Measurements from ENCODE around the gene TMEM175.

The TMEM175 gene

GRCh38 chr4:931960-932712 is at the start of gene TMEM175, which contains the start of gene GAK:
Gene TMEM175, plus strand, starts transcription at chr4:932460. Its CDS starts 15,280 bp downstream, at chr4:947740.
Gene GAK, minus strand, starts transcription at chr4:932316. Its CDS starts 129 bp downstream, at chr4:932187.
- peak; percentile 91 for DNase-seq

DNA sequence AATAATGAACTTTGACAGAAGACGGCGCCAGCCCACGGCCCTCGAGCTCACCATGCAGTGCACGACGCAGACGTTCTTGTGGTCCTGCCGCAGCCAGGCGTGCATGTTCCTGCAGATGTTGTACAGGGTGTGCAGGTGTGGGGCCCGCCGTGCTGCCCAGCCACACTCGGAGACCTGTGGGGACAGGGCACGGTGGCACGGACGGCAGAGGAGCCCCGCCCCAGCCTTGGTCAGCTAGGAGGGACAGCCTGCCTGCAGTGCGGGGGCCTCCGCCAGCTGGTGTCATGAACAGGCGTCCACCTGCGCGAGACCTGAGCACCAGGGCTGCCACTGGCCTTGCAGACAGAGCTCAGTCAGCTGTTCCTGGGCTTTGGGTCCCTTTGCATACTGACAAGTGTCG is 49.6 kb upstream of the TMEM175 start:
- DNase-seq = no peak

- no peak for DNase-seq
Measured at GRCh38 chr4:883377-884095, 48.7 kb upstream of the TMEM175 start.

DNA sequence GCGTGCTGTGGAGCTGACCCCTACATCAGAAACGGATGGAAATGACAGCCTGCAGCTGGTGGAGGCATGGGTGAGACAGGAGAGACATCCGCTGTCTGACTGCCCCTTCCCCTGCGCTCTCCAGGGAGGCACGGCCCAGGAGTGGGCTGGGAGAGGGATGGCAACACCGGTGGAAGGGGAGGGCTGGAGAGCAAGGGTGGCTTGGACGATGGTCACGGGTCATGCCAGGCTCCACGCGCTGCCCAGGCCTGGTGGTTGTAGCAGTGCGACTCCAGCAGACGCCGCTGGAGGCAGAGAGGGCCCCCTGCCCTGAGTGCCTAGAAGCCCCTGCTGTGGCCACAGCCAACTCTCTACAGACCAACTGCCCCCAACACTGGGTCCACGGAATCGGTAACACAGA is 48.0 kb upstream of the TMEM175 start:
- no peak for DNase-seq

DNA sequence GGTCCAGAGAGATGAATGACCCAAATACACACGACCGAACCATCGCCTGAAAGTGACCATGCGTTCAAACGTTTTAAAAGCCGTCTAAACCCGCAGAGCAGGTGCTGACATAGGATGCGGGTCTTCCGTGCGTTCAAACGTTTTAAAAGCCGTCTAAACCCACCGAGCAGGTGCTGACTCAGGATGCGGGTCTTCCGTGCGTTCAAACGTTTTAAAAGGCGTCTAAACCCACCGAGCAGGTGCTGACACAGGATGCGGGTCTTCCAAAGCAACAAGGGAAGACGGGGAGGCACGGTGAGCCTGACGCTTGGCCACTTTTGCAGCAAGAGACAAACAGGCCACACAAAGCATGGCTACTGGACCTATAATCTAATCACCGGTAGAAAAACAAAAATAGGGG is 47.4 kb upstream of the TMEM175 start:
- no peak for DNase-seq

GRCh38 chr4:885353-885752 is 46.9 kb upstream of the TMEM175 start:
- no peak for DNase-seq

DNA sequence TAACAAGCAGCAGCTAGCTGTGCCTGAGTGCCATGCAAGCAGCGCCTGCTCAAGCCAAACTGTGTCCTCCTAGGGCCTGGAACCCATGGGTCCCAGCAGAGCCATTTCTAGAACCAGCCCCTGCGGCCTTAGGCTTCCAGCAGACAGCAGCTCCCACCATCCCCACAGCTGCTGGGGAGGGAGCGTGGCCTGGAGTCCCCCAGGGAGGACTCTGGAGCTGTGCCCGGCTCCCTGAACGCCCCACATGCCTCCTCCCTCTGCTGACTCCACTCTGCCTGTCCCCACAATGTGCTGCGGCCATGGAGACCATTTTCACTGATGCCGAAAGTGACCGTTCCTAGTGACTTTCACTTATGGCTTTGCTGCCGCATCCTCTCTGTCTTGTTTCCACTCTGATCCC is 46.0 kb upstream of the TMEM175 start:
- no peak for DNase-seq

DNA sequence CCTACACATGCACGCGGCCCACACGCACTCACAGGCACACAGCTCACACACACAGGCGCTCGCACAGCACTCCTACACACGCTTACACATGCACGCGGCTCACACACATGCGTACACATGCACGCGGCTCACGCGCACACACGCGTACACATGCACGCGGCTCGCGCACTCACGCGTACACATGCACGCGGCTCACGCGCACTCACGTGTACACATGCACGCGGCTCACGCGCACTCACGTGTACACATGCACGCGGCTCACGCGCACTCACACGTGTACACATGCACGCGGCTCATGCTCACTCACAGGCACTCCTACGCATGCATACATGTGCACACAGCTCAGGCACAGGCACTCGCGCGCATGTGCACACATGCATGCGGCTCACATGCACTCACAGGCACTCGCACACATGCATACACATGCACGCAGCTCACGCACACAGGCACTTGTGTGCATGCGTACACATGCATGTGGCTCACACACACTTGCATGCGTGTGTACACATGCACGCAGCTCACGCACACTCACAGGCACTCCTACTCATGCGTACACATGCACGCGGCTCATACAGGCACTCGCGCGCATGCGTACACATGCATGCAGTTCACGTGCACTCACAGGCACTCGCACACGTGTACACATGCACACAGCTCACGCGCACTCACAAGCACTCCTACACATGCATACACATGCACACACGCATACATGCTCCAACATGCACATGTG is 45.1 kb upstream of the TMEM175 start:
- DNase-seq = no peak

DNA sequence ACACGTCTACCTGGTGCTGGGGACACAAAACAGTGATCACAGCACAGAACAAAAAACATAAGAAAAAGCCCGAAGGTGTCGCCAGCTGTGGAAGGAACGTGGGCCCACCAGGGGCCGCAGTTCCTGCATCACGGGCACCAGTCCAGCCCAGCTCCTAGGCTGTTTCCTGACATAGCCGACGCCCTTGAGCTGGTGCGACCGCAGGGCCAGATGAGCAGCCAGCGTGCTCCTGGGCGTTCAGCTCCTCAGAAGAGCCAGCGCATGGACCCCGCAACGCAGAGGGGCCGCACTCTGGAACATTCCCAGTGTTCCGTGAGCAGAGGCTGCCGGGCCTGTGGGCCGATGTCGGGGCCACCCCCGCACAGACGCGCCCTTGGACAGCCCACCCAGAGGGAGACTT is 44.2 kb upstream of the TMEM175 start:
- DNase-seq = no peak

DNA sequence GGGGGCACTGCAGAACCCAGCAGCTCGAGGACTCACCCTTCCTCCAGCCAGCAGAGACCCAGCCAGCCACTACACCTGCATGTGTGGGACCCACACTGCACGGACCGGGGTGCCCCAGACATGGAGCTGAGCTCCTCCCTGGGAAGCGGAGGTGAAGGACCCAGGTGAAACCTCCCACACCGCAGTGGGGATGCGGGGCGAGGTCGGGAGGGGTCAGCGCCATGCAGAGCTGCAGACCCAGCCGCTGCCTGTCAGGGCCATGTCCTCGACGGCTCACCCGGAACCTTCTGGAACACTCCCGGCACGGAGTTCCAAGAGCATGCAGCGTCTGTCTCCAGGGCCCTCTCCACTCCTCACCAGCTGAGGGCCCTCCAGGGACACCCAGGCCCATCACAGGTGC is 42.7 kb upstream of the TMEM175 start:
- DNase-seq = no peak

DNA sequence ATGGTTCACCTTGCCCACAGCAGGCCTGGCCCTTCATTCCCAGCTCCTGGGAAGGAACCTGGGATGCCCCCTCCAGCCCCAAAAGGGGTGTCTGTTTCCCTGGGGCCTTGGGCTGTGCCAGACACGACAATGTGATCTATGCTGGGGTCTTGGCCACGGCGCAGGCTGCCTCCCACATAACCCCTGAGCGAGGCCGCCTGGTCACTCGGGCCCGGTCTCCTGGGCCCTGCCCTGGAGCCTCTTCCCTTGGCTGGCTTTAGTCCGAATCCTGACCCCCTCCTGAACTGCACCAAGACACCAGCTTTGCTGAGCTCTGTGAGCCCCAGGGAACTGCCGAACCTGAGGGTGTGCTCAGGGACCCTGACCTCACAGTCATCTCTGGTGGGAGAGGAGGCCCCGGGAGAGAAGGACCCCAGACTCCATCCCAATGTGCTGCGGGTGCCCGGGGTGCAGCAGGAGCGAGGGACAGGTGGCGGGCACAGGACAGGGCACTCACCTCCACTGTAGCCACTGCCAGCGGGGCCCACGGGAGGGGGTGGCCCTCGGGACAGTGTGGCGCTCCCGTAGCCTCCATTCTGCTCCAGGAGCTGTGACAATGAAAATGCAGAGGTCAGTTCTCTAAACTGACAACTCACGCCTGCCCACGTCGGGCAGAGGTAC is 42.1 kb upstream of the TMEM175 start:
- DNase-seq = no peak

DNA sequence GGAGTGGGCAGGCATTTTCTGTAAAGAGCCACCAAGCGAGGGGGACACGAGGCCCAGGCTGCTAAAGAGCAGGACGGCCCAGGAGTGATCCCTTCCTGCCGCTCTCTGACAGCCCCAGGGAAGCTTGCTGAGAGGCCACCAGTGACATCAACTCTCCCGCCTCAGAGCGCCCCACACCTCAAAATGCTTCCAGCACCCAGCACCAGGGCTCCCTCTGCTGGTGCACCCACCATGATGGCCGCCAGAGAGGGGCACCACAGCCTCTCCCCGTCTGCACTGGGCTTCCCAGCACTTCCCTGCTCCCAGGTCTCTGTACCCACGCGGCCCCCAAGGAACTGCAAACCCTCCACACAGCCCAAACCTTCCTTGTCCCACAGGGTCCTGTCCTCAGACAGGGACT is 40.5 kb upstream of the TMEM175 start:
- no peak for DNase-seq

DNA sequence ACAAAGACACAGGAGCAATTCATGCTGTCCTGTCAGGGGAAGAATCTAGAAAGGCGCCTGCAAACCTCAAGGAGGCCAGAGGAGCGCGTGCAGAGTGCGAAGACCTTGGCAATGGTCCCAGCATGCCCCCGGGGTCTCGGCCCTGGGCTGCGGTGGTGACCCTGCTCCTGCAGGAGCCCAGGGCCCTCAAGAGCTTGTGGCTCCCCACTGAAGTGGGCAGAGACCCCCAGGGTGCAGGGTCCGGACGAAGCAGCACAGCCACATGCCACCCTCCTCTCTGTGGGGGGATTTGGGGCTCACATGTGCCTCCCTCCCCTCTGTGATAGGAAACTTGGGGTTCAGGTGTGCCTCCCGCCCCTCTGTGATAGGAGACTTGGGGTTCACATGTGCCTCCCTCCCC is 39.5 kb upstream of the TMEM175 start:
- DNase-seq = no peak

DNA sequence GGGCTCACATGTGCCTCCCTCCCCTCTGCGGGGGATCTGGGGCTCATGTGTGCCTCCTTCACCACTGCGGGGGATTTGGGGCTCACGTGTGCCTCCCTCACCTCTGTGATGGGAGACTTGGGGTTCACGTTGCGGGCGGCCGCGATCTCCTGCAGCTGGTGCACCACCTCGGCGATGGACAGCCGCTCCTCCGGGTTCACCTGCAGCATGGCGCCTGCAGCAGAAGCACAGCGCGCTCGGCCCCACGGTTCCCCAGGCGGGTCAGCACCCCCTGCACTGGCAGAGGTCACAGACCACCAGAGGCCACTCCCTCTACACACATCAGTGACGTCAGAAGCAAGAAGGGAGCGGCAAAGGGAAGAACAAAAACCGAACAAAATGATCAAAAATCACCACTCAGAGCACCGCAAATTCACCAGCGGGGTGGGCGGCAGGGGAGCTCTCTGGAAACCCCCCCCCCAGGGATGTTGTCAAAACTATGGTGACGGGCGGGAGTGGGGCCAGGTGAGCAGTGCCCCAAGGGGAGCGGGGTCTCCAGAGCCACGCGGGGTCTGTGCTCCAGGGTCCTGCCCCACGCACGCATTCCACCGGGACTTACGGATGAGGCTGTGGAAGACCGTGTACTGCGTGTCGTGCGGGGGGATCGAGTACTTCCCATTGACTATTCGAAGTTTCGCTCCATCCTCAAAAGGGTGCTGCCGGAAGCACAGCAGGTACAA is 38.8 kb upstream of the TMEM175 start:
- no peak for DNase-seq

DNA sequence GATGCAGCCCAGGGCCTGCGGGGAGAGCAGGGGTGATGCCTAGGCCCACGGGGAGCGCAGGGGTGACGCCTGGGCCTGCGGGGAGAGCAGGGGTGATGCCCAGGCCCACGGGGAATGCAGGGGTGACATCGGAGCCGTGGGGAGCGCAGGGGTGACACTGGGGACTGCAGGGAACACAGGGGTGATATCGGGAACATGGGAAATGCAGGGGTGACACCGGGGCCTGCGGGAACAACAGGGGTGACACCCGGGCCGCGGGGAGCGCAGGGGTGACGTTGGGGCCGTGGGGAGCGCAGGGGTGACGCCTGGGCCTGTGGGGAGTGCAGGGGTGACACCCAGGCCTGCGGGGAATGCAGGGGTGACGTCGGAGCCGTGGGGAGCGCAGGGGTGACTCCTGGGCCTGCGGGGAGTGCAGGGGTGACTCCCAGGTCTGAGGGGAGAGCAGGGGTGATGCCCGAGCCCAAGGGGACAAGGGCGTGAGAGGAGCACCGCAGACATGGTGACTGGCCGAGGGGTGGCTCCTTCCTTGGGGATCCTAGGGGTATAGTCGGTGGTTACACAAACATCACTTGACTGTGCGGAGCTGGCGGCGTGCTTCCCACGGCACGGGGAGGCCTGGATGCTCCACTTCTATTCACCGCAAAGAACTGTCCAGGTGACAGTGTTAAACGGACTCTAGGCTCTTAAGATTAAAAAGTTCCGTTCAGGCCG is 38.1 kb upstream of the TMEM175 start:
- no peak for DNase-seq

DNA sequence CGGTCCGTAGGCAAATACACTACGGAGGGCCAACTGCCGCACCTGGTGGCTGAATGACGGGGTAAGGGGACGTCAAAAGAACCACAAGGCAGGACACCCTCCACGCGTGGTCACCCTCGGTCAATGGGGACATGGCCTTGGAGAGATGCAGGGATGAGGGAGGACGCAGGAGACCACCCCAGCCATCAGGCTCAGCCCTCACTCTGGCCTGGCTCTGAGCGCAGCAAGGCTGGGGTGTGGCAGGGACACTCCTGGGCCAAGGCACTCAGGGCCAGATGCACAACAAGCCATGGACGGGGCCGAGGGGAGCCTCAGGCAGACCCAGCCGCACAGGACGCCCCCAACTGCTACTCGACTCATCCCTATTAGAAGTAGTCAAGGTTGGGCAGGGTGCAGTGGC is 36.7 kb upstream of the TMEM175 start:
- DNase-seq = no peak

GRCh38 chr4:896216-896615 is 36.0 kb upstream of the TMEM175 start:
- no peak for DNase-seq

DNA sequence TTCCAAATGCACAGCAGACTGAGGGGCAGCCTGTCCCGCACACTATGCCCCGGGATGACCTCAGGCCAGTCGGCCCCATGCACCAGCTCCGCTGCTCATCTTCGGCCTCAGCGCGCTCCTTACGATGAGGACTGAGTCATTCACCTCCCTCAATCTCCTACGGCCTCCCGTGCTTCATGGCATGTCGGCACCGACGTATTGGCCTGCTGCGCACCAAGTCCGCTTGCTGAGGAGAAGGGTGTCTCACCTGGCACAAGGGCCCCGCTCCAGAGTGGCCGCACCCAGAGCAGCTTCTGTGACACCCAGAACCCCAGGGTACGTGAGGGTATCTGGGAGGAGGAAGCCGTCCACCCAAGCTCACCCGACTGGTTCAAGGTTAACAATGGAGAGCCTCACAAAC is 35.6 kb upstream of the TMEM175 start:
- DNase-seq = no peak

GRCh38 chr4:898123-898522 is 34.1 kb upstream of the TMEM175 start:
- DNase-seq = no peak

DNA sequence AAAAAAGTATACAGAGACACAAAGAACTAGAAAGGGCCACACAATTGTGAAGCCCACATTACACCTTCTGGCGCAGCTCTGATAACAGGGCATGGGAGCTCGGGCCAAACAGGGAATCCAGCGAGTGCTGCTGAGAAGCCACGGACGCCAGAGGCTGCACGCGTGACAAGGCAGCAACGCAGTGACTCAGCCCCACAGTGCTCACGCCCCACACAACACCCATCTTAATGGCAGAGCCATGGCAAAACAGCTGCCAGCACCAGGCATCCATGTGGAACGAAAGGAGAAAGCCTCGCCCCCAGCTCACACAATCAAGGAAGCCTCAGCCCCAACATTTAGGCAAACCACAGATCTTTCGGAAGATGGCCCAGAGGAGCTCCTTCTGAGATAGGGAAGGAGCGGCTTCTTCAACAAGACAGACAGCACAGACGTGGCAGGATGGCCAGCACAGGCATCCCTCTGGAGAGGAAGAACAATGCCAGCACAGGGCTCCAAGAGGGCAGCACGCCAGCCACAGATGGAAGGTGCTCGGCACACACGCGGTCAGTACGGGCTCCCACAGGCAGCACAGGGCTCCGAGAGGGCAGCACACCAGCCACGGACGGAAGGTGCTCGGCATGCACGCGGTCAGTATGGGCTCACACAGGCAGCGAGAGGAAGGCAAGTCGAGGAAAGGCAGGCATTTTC is 33.2 kb upstream of the TMEM175 start:
- DNase-seq = no peak

DNA sequence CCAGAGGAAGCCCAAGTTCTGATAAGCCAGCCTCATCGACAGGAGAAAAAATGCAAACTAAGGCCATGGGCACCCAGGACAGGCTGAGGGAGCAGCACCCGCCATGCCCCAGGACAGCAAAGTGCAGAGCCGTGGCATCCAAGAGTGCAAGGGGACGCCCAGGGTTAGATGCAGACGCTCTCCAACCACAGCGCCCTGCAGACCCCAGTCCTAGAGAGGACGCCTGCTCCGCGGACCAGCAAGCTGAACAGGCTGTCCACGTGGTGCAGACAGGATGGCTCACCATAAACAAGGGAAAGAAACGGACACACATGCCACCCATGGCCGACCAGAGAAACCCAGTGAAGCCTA is 32.7 kb upstream of the TMEM175 start:
- no peak for DNase-seq

All from NCI-H1092 treated with DMSO at 0.1 percent for 48 hours (cell line).